ENCODE results near the gene PHYHD1.

Gene PHYHD1

DNA sequence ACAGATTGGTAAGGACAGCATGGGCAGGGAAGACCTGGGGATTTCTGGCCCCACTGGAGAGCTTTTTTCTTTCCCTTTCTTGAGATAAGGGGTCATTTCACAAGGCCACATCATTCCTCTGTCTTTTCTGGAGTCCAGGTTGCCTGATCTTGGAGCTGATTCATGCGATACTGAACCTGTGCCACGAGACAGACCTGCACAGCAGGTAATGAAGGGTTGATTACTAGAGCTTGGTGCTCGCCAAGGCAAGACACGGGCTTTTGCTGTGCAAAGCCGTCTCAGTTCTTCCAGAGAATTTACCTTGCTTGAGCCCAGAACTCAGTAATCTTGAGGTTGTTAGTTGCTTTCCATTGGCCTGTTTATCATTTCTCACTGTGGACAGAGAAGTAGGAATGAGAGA, 65.9 kb downstream of the PHYHD1 start:
- no peak for DNase-seq

DNA sequence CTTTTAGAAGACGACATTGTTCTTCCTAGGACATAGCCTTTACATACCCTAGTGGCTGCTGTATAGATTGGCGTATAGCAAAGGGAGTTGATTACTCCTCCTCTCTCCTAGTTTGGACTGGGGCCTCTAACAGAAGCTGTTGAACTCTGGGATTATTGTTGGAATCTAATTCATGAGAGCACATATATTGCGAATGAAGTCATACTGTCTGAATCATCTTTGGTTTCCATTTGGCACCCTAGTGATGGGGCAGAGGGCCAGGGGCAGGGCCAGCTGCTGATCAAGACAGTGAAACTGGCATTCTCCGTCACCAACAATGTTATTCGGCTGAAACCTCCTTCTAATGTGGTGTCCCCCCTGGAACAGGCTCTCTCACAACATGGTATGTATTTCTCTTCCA, 67.0 kb downstream of the PHYHD1 start:
- DNase-seq, result no peak
